Esophagus squamous epithelium (tissue), 5 donors: ENCODE results near the gene MAOA. TPM values are rescaled to one million over a fixed set of nuclear protein-coding genes. Genes with fewer than 3 reads are reported as not detected.

Source experiments
- DNase-seq: peaks from one replicate; lab custom pipeline; 2025; lab: John Stamatoyannopoulos, UW
- H3K27ac ChIP-seq, 4 donors: fragments of 200-600 bp; sonication (generic); one replicate each; pipeline ENCODE4 v1.5.1; 2016 to 2019; ENCODE audit warnings: mild to moderate bottlenecking in 1 of 4
- H3K27me3 ChIP-seq, 4 donors: fragments of 200-600 bp; sonication (generic); 1 replicate in 3 of 4; 2 replicates in 1 of 4; pipeline versions ENCODE4 v1.5.1 to v1.6.0; 2017 to 2021; ENCODE audit warnings: antibody characterized with exemption in 1 of 4
- H3K36me3 ChIP-seq, 3 donors: fragments of 200-600 bp; sonication (generic); one replicate each; pipeline ENCODE4 v1.5.1; 2016 to 2019
- H3K4me1 ChIP-seq, 3 donors: fragments of 200-600 bp; sonication (generic); one replicate each; pipeline ENCODE4 v1.5.1; 2017 to 2019
- H3K4me3 ChIP-seq, 4 donors: fragments of 200-600 bp; sonication (generic); 1 replicate in 3 of 4; 2 replicates in 1 of 4; pipeline ENCODE4 v1.5.1; 2016 to 2019; ENCODE audit warnings: mild to moderate bottlenecking in 2 of 4, moderate library complexity in 1 of 4
- H3K9me3 ChIP-seq, 3 donors: fragments of 200-600 bp; sonication (generic); one replicate each; pipeline ENCODE4 v1.5.1; 2016 to 2019
- POLR2A ChIP-seq, 4 donors: fragments of 450-650 bp; IDR thresholded peaks; one replicate each; pipeline ENCODE4 v1.6.1; 2017; ENCODE audit warnings: antibody characterized with exemption in 4 of 4, mild to moderate bottlenecking in 4 of 4, moderate library complexity in 3 of 4
- WGBS, 2 donors: methylation state at CpG; one replicate each; pipeline ENCODE4 v1.1.5; 2018; 5-methylcytosine and 5-hydroxymethylcytosine counted together
- intact Hi-C: fragments of 100-400 bp; cut with DNase I; formaldehyde crosslinking; loops from one replicate; pipeline ENCODE4 v1.15.0; 2022
- total RNA-seq, 4 donors: library from RNA; depleted of rRNA; stranded (reverse); fragments of >200 nt; gene quantifications; one replicate each; pipeline ENCODE4 v1.1.0, GENCODE V29; 2016
- TF ChIP-seq, protein P1 (sequence below), 6 experiments: fragments of 450-650 bp in 4 of 6; fragments of 200-600 bp in 2 of 6; sonication (generic) in 2 of 6; IDR thresholded peaks; one replicate each; pipeline ENCODE4 v1.5.1; 2016 to 2019; ENCODE audit warnings: antibody characterized with exemption in 6 of 6, mild to moderate bottlenecking in 4 of 6, moderate library complexity in 4 of 6
- donor health status: DM: yes; HTN: yes; CAD: no.

Gene MAOA
- total RNA-seq, 4 donors from 2014 or later: 70.3 to 183 (median 128) TPM

GRCh38 chrX:43644124-43644701, 11.9 kb upstream of the MAOA start:
- Histone ChIP-seq H3K4me1 (peaks cover 0 to 19% (median 12%) of the 10 kb centered on the region in 3 donors), H3K36me3 (no peaks in the 10 kb centered on the region), H3K9me3 (no peaks in the 10 kb centered on the region), H3K27ac (peak overlapping the region; percentile 36 to 63 (median 52)), H3K4me3 (no peak overlapping the region), H3K27me3 (no peaks in the 10 kb centered on the region)
- DNase-seq: no peak
- WGBS, 2 donors: 33% methylated on average over 3 of the region's 3 CpGs
- intact Hi-C loops: no loop called here
- TF ChIP-seq POLR2A (IDR thresholded peaks at IDR 0.05): no peak
- TF ChIP-seq, protein P1, sequence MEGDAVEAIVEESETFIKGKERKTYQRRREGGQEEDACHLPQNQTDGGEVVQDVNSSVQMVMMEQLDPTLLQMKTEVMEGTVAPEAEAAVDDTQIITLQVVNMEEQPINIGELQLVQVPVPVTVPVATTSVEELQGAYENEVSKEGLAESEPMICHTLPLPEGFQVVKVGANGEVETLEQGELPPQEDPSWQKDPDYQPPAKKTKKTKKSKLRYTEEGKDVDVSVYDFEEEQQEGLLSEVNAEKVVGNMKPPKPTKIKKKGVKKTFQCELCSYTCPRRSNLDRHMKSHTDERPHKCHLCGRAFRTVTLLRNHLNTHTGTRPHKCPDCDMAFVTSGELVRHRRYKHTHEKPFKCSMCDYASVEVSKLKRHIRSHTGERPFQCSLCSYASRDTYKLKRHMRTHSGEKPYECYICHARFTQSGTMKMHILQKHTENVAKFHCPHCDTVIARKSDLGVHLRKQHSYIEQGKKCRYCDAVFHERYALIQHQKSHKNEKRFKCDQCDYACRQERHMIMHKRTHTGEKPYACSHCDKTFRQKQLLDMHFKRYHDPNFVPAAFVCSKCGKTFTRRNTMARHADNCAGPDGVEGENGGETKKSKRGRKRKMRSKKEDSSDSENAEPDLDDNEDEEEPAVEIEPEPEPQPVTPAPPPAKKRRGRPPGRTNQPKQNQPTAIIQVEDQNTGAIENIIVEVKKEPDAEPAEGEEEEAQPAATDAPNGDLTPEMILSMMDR (IDR thresholded peaks at IDR 0.05): no peak

GRCh38 chrX:43646800-43647199, 9.3 kb upstream of the MAOA start:
- no peak for DNase-seq
- Histone ChIP-seq H3K4me1 (peaks cover 0 to 19% (median 12%) of the 10 kb centered on the region in 3 donors), H3K36me3 (no peaks in the 10 kb centered on the region), H3K4me3 (no peak overlapping the region), H3K27me3 (no peaks in the 10 kb centered on the region), H3K9me3 (no peaks in the 10 kb centered on the region), H3K27ac (no peak overlapping the region)
- intact Hi-C loops: no loop called here
- TF ChIP-seq POLR2A (IDR thresholded peaks at IDR 0.05): no peak
- TF ChIP-seq, protein P1 (IDR thresholded peaks at IDR 0.05): no peak
- WGBS, 2 donors: 43 to 56% methylated on average over 3 of the region's 3 CpGs

GRCh38 chrX:43654431-43655150, 1.5 kb upstream of the MAOA start:
- intact Hi-C loops: loop anchor here (10.0 kb wide), 1 partner anchor 90 kb away; no protein-coding TSS in a partner anchor
- H3K36me3 ChIP-seq: no peaks in the 10 kb centered on the region
- peak; percentile 50 for DNase-seq

GRCh38 chrX:43655151-43656004, 721 bp upstream of the MAOA start:
- peak overlapping the region; percentile 94 to 95 (median 95) for H3K27ac ChIP-seq
- peak overlapping the region; percentile 64 to 77 (median 74) for H3K4me3 ChIP-seq
- TF ChIP-seq POLR2A (IDR thresholded peaks at IDR 0.05): no peak
- TF ChIP-seq, protein P1 (IDR thresholded peaks at IDR 0.05): no peak
- H3K9me3 ChIP-seq: no peaks in the 10 kb centered on the region
- peaks cover 0 to 17% (median 0%) of the 10 kb centered on the region in 3 donors for H3K4me1 ChIP-seq
- intact Hi-C loops: loop anchor here (10.0 kb wide), 1 partner anchor 91 kb away; no protein-coding TSS in a partner anchor
- H3K27me3 ChIP-seq: no peaks in the 10 kb centered on the region
- no peaks in the 10 kb centered on the region for H3K36me3 ChIP-seq
- DNase-seq: no peak
- WGBS, 2 donors: 20% methylated on average over 33 of the region's 51 CpGs; no CpG with 5 or more reads in 1 of the 2 donors

More at GRCh38 chrX:43654431-43655150, 1.5 kb upstream of the MAOA start:
- Histone ChIP-seq H3K27me3 (no peaks in the 10 kb centered on the region), H3K27ac (peak overlapping the region; percentile 94 to 95 (median 95)), H3K4me3 (peak overlapping the region; percentile 64 to 77 (median 74)), H3K9me3 (no peaks in the 10 kb centered on the region), H3K4me1 (peaks cover 0 to 10% (median 0%) of the 10 kb centered on the region in 3 donors)
- TF ChIP-seq, protein P1 (IDR thresholded peaks at IDR 0.05): peak in 2 of 6 experiments; percentile 28 to 30
- TF ChIP-seq POLR2A (IDR thresholded peaks at IDR 0.05): peak in 3 of 4 donors; percentile 14 to 91 (median 83)
- 0 to 24% methylated on average over 1 to 10 of the region's 57 CpGs for WGBS, 2 donors
